Smooth muscle cell (in vitro differentiated cells): ENCODE data around the gene CELF1. TPM values are rescaled to one million over a fixed set of nuclear protein-coding genes. Genes with fewer than 3 reads are reported as not detected.

ENCODE experiments used
- DNase-seq: peaks from one replicate; lab custom pipeline; 2025; ENCODE audit not compliant: unreplicated experiment; lab: John Stamatoyannopoulos, UW
- H2AFZ ChIP-seq: fragments of 200-600 bp; sonication (generic); 2 replicates; pipeline ENCODE4 v1.6.0; 2016; ENCODE audit warnings: antibody characterized with exemption, low read depth, mild to moderate bottlenecking
- H3F3A ChIP-seq: fragments of 200-600 bp; sonication (generic); 2 replicates; pipeline ENCODE4 v1.6.0; 2017; ENCODE audit warnings: antibody characterized with exemption, low read depth
- H3K27ac ChIP-seq: fragments of 200-600 bp; sonication (generic); 2 replicates; pipeline ENCODE4 v1.5.1; 2016; ENCODE audit warnings: low read depth, mild to moderate bottlenecking
- H3K27me3 ChIP-seq: fragments of 200-600 bp; sonication (generic); 2 replicates; pipeline ENCODE4 v1.6.1; 2016; ENCODE audit warnings: low read depth, mild to moderate bottlenecking
- H3K36me3 ChIP-seq: fragments of 200-600 bp; sonication (generic); 2 replicates; pipeline ENCODE4 v1.5.1; 2016; ENCODE audit warnings: low read depth
- H3K4me1 ChIP-seq: fragments of 200-600 bp; sonication (generic); 2 replicates; pipeline ENCODE4 v1.5.1; 2016; ENCODE audit warnings: low read depth
- H3K4me2 ChIP-seq: fragments of 200-600 bp; sonication (generic); 2 replicates; pipeline ENCODE4 v1.6.0; 2016; ENCODE audit warnings: mild to moderate bottlenecking
- H3K4me3 ChIP-seq: fragments of 200-600 bp; sonication (generic); 2 replicates; pipeline ENCODE4 v1.5.1; 2016; ENCODE audit warnings: mild to moderate bottlenecking
- H3K79me2 ChIP-seq: fragments of 200-600 bp; sonication (generic); 2 replicates; pipeline ENCODE4 v1.6.0; 2016; ENCODE audit warnings: low read depth, mild to moderate bottlenecking
- H3K9ac ChIP-seq: fragments of 200-600 bp; sonication (generic); 2 replicates; pipeline ENCODE4 v1.6.0; 2016; ENCODE audit warnings: low read depth
- H3K9me3 ChIP-seq: fragments of 200-600 bp; sonication (generic); replicated peaks from 2 replicates; pipeline ENCODE4 v1.5.1; 2016; ENCODE audit warnings: low read depth
- H4K20me1 ChIP-seq: fragments of 200-600 bp; sonication (generic); 2 replicates; pipeline ENCODE4 v1.6.0; 2016; ENCODE audit warnings: low read depth
- WGBS: methylation state at CpG from one replicate; pipeline ENCODE4 v1.1.7; 2016; ENCODE audit warnings: low lambda C conversion rate; 5-methylcytosine and 5-hydroxymethylcytosine counted together
- polyA plus RNA-seq: library from polyadenylated mRNA; unstranded; fragments of >200 nt; fragmentation: Nextera tagmentation; extraction: Ambion mirVana; gene quantifications from 2 replicates; pipeline ENCODE4 v1.2.1, GENCODE V29; 2016
- total RNA-seq: library from RNA; depleted of rRNA; stranded (reverse); fragments of >200 nt; gene quantifications from 2 replicates; pipeline ENCODE4 v1.2.3, GENCODE V29; 2014
- TF ChIP-seq, protein P1 (sequence below): fragments of 200-600 bp; sonication (generic); IDR thresholded peaks from 2 replicates; pipeline ENCODE4 v1.5.1; 2017; ENCODE audit warnings: borderline replicate concordance, mild to moderate bottlenecking, antibody characterized with exemption; ENCODE audit not compliant: insufficient read depth, poor library complexity, severe bottlenecking

The CELF1 gene
- total and polyA plus RNA-seq, 2 experiments from 2014 or later: 42.5 to 64.8 TPM

GRCh38 chr11:47518212-47518964 is 34.5 kb downstream of the CELF1 start:
- TF ChIP-seq, protein P1, sequence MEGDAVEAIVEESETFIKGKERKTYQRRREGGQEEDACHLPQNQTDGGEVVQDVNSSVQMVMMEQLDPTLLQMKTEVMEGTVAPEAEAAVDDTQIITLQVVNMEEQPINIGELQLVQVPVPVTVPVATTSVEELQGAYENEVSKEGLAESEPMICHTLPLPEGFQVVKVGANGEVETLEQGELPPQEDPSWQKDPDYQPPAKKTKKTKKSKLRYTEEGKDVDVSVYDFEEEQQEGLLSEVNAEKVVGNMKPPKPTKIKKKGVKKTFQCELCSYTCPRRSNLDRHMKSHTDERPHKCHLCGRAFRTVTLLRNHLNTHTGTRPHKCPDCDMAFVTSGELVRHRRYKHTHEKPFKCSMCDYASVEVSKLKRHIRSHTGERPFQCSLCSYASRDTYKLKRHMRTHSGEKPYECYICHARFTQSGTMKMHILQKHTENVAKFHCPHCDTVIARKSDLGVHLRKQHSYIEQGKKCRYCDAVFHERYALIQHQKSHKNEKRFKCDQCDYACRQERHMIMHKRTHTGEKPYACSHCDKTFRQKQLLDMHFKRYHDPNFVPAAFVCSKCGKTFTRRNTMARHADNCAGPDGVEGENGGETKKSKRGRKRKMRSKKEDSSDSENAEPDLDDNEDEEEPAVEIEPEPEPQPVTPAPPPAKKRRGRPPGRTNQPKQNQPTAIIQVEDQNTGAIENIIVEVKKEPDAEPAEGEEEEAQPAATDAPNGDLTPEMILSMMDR: no peak
- Histone ChIP-seq H3K79me2 (peaks cover 97% of the 10 kb centered on the region), H3K27me3 (no peaks in the 10 kb centered on the region), H3K4me2 (no peak overlapping the region), H2AFZ (no peak overlapping the region), H3K9me3 (no peaks in the 10 kb centered on the region), H3K36me3 (no peaks in the 10 kb centered on the region), H3K9ac (no peak overlapping the region), H3K27ac (no peak overlapping the region), H4K20me1 (peaks cover 91% of the 10 kb centered on the region), H3K4me3 (no peak overlapping the region), H3K4me1 (peaks cover 27% of the 10 kb centered on the region), H3F3A (peaks cover 28% of the 10 kb centered on the region)
- WGBS: 83% methylated on average over 3 of the region's 3 CpGs
- DNase-seq: no peak

- Histone ChIP-seq H3F3A (peaks cover 24% of the 10 kb centered on the region), H3K4me3 (no peak overlapping the region), H3K9me3 (no peaks in the 10 kb centered on the region), H3K4me1 (peaks cover 33% of the 10 kb centered on the region), H3K4me2 (no peak overlapping the region), H3K9ac (no peak overlapping the region), H3K27me3 (no peaks in the 10 kb centered on the region), H2AFZ (no peak overlapping the region), H3K36me3 (no peaks in the 10 kb centered on the region), H3K79me2 (peaks cover 92% of the 10 kb centered on the region), H4K20me1 (peaks cover 79% of the 10 kb centered on the region), H3K27ac (peak overlapping the region; percentile 92)
- TF ChIP-seq, protein P1: no peak
- no peak for DNase-seq
- 93% methylated on average over 10 of the region's 10 CpGs for WGBS
Observed at GRCh38 chr11:47516984-47517853, 35.7 kb downstream of the CELF1 start.

DNA sequence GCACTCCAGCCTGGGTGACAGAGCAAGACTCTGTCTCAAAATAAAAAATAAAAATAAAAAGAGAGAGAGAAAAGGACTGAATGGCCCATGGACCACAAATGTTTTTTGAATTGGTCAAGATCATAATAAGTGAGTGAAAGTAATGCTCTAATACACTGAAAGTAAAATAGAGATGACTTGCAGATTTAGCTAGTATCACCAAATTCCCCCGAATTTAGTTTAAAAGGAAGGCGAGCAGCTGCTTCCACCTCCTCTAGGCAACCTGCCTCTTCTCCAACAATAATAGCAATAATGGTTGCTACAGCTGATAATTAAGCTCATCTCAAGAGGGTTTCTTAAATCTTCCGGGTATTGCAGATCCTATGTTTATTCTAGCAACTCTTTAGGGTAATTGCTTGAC is 36.8 kb downstream of the CELF1 start:
- 90% methylated on average over 3 of the region's 3 CpGs for WGBS

More for the DNA sequence above, 36.8 kb downstream of the CELF1 start:
- H4K20me1 ChIP-seq: peaks cover 69% of the 10 kb centered on the region
- no peaks in the 10 kb centered on the region for H3K36me3 ChIP-seq
- H3K9ac ChIP-seq: no peak overlapping the region
- H3K9me3 ChIP-seq: no peaks in the 10 kb centered on the region
- H2AFZ ChIP-seq: no peak overlapping the region
- no peak overlapping the region for H3K4me3 ChIP-seq
- H3K27me3 ChIP-seq: no peaks in the 10 kb centered on the region
- H3F3A ChIP-seq: peaks cover 27% of the 10 kb centered on the region
- no peak for DNase-seq
- peak overlapping the region; percentile 92 for H3K27ac ChIP-seq
- H3K4me2 ChIP-seq: peak overlapping the region; percentile 74
- TF ChIP-seq, protein P1: no peak
- peaks cover 91% of the 10 kb centered on the region for H3K79me2 ChIP-seq
- peaks cover 38% of the 10 kb centered on the region for H3K4me1 ChIP-seq
